ENCODE results near the gene FOXK2.

The FOXK2 gene

DNA sequence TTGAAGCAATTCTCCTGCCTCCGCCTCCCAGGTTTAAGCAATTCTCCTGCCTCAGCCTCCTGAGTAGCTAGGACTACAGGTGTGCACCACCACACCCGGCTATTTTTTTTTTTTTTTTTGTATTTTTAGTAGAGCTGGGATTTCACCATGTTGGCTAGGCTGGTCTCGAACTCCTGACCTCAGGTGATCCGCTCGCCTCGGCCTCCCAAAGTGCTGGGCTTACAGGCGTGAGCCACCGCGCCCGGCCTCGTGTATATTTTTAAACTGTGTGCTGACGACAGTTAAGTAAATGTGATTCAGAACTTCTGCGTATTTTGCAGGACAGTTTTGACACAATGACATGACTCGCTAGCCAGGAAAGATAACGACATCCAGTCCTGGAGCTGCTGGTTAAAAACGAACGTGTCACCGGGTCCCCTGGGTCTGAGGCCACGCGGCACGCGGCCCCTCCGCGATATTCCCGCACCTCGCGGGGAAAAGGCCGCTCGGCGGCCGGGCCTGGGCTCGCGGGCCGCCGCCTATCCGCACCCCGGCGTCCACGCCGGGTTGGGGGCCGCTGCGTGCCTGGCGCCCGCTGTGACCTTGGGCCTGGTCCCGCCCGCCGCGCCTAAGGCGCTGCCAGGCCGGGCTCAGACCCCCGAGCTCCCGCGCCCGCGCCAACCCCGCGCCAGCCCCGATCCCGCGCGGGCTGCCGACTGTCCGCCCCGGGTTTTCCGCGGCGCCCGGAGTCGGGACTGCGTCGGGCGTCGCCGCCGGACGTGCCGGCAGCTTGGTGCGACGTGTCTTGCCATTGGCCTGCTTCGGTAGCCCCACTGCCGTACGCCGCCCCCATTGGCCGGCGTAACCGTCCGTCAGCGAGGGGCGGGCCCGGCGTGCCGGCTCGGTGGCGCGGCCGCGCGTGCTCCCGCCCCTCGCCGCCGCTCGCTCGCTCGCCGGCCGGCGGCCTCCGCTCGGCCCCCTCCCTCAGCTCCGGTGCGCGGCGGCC lies at the start of gene FOXK2:
Gene FOXK2 (plus strand): TSS at position 907 of the 985 bp plus-strand sequence. CDS start 157 bp downstream, outside the sequence.
- peak; percentile 88 for DNase-seq

DNA sequence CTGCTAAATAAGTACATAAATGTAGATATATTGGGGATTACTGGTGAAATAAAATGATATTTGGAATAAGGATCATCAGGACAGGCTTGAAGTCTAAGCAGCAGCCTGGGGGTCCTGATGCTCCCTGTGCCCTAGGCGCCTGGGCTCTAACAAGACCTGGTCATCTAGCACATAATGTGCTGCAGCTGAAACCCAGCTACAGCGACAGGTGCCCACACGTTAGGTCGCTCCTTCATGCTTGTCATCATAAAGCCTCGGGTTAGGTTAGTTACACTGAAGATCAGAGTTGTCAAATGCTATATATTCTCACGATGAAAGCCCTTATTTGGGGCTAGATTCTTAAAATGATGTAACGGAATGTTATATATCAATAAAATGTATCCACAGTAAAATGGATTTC lies 49.5 kb upstream of the FOXK2 start:
- no peak for DNase-seq

DNA sequence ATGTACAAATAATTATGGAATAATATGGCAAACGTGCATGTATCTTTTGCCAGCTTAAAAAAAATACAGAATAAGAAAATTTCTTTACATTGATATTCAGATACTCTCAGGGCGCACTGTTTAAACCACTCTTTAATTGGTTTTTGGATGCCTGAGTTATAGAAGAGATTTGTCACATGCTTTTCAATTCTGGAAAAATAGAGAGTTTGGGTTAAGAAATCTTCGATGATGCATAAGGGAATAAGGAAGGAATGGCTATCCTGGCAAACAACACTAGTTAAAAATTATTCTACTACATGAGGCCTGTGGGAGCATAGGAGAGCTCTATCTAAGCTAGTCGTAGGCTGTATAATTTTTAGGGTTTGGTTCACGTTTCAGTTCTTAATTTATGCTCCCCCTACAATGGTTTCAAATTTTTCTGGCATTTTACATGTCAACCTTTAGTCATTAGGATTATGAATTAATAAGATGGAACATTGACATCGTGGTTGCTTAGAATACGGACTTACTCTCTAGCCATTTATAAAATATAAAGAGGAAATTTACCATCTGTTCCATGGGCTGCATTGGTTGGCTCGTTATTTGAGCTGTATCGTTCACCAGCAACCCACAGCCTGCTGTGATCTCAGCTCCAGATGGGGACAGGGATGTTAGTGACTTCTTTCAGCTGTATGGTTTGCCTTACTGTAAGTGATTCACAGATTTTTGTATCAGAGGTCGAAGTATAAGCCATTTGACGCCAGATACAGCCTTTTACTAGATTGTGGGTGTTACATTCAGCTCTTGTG lies 45.1 kb upstream of the FOXK2 start:
- DNase-seq: no peak

DNA sequence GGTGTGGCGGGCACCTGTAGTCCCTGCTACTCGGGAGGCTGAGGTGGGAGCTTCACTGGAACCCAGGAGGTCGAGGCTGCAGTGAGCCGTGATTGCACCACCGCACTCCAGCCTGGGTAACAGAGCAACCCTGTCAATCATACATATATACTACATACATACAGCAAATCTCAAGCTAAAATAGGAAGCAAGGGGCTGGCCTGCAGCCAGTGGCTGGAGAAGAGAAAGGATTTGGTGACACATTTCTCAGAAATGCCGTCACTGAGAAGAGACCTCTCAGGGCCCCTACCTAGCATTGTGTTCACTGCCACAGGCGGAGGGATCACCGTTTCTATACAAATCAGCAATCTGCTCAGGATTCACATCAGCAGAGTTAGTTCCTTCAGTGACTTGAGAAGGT lies 44.1 kb upstream of the FOXK2 start:
- no peak for DNase-seq

DNA sequence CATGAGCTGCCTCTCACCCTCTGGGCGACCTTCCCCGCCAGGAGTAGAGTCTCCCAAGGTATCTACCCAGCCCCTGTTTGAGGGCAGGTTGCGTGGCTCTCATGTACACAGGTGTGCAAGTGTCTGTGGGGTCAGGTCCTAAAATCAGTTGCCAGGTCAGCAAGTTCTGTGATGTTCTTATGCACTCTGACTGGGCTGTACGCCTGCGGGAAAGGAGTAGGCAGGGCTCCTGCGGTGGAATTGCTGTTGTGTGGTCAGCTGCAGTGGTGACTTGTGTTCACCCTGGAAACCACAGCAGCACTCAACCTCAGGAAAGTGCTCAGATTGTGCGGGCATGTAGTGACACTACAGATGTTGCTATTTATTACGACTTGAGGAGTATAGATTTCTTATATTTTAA lies 41.6 kb upstream of the FOXK2 start:
- DNase-seq: no peak

DNA sequence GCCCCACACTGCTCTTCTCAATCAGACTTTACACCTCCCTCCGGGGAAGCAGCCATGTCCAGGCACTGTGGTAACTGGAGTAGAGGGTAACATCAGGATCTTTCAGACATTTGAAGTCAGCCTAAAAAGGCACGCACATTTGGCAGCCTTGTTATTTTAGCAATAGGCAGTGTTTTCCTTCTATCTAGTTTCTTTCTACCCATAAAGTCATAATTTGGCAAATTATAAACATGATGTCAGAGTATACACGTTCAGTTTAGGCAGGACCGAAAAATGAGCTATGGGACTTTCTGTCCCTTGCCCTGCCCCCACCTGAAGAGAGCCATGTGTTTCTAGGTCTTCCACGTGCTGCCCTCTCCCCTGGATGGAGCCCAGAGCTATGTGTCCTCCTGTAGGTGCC lies 39.9 kb upstream of the FOXK2 start:
- DNase-seq: no peak

DNA sequence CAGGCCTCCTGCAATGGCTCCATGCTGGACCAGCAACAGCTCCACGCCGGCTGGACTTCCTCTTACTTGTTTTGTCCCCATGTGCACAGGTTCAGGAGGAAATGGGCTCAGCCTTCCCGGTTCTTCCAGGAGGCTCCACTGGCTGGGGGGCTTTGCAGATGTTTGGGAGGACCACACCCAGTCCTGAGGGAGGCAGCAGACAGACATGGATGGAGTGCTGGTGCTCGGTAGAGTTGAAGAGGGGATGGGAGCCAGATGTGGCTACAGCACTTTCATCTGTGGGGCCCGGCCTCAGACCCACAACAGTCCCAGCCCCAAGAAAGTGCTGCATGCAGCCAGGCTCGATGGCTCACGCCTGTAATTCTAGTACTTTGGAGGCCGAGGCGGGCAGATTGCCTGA lies 39.2 kb upstream of the FOXK2 start:
- DNase-seq: no peak

DNA sequence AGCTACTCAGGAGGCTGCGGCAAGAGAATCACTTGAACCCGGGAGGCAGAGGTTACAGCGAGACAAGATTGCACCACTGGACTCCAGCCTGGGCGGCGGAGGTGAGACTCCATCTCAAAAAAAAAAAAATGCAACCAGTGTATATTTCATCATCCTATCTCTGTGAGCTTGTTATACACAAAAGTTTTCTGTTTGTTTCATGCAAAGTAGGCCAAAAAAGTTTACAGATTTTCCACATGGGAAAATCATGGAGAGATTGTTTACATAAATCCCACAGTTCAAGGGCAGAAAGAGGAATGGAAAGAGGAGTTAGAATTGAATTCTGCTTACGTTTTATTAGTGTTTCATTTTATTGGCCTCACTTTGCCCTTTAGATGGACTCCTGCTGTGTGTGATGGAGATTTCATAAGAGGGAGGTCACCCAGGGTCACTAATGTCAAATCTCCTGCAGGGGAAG lies 36.3 kb upstream of the FOXK2 start:
- no peak for DNase-seq

DNA sequence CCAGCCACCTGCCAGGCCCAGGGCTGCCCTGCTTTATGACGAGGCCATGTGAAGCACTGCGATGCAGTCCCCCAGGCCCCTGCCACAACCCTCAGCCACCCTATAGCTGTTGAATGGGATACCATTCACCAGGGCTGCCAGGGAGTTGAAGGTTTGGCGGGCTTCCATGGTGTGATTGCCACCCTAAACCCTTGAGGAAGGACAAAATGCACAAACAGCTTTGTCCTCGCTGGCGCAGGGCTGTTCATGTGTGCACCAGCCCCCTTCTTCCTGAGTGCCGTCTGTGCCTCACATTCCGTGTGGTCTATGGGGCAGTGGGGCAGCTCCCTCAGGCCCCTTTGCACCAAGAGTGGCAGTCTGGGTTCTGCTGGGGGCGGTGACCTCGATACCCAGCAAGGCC lies 35.7 kb upstream of the FOXK2 start:
- DNase-seq: no peak

DNA sequence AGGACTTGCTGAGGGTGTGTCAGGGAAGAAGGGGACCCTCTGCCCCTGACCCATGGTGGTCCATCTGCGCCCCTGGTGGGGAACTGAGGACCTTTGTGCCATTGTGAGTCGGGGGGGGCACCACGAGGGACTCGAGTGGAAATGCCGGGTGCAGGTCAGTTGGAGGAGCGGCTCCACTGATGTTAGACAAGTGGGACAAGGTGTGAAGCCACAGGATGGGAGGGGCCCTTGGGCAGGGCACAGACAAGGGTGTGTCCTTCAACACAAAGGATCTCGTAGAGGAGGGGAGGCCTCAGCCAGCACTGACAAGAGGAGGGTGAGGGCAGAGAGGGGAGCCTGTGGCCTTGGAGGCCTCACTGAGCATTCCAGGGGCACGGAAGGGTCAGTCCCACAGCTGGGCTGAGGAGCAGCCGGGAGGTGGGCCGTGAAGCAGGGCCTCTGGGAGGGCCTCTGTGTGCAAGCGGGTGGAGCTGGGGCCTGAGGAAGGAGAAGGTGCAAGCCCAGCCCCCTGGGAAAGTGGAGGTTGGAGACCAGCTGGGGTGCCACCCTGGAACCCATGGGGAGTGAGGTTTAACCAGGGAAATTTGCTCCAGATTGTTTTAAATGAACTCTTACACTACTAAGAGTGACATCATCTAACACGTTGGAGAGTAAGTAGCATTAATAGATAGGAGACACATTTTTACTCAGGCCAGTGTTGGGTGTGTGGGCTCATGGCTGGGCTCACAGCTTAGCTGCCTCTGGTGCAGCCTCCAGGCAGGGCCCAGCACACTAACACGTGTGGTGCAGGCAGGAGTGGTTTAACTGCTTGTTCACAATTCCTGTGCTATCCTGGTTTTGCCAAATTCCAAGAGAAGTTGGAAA lies 33.1 kb upstream of the FOXK2 start:
- DNase-seq: no peak

DNA sequence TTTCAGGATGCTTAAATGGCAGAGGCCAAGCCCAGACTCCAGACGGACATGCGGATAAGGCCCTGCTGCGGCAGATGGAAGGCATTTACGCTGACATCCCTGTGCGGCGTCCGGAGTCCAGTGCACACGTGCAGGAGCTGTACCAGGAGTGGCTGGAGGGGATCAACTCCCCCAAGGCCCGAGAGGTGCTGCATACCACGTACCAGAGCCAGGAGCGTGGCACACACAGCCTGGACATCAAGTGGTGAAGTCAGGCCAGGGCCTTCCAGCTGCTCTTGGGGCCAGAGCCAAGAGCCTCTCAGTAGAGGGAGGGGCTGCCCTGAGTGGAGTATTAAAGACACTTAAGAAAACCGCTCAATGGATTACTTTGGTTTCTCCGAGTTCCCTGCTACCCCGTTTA lies 31.6 kb upstream of the FOXK2 start:
- DNase-seq: no peak

DNA sequence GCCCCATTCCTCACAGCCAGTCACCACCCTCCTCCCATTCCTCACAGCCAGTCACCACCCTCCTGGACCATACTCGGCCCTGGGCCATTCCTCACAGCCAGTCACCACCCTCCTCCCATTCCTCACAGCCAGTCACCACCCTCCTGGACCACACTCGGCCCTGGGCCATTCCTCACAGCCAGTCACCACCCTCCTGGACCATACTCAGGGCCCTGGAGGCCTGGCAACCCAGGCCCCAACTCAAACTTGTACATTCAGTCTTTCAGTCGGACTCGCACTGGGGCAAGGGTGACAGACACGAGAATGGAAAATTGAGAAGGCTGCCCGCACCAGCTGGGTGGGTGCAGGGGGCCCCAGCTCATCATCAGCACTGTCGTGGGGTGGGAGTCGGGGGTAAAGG lies 30.4 kb upstream of the FOXK2 start:
- no peak for DNase-seq

DNA sequence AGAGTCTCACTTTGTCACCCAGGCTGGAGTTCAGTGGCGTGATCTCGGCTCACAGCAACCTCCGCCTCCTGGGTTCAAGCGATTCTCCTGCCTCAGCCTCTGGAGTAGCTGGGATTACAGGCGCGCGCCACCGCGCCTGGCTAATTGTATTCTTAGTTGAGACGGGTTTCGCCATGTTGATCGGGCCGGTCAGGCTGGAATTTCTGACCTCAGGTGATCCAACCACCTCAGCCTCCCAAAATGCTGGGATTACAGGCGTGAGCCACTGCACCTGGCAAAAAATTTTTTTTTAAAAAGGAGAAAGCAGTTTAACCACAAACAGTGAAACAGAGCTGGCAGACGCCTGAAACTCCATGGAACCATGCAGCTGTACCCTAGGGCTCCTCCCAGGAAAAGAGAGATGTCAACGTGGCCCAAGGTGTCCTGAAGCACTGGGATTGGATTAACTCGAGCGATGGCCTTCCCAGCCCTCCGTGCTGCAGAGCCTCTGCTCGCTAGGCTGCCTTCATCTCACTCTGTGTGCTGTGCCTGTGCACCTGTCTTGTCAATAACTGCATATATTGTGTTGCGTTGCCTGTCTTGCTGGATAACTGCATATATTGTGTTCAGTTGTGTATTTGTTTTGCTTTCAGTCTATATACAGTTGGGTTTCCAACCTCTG lies 29.6 kb upstream of the FOXK2 start:
- peak; percentile 58 for DNase-seq

DNA sequence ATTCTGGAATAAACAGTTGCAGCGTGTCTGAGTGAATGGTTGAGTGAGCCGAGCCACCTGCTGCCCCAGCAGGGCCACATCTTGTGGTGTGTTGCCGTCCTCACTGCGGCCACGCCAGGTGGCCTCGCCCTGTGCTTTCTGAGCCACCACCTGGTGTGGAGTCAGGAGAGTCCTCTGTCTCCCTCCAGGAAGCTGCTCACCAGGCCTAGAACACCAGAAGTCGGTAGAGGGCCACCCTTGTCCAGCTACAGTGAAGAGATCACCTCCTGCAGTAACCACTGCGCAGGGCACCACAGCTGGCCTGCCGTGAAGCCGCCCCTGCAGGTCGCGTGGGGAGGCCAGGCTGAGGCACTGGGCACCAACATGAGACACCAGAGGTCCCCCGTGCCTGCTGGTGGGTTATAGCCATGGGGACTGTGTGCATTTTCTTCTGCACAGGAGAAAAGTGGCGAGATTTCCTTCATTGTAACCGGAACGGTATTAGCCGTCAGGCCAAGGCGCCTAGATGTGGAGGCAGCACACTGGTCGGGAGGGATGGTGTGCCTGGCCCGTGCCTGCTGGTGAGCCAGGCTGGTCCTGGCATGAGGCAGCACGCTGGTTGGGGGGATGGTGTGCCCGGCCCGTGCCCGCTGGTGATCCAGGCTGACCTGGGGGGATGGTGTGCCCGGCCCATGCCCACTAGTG lies 28.9 kb upstream of the FOXK2 start:
- peak; percentile 67 for DNase-seq

DNA sequence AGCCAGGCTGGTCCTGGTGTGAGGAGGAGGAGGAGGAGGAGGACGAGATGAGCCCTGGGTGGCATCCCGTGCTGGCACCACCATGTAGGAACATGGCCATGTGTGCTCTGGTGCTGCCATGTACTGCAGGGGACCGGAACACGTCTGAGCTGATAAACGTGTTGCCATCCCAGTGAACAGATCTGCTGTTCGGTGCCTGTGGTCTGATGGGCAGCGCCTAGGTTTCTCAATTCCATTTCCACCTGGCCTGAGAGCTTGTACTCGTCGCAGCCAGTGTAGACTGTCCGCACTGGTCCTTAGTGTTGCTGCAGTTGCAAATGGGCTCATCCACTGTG lies 28.4 kb upstream of the FOXK2 start:
- DNase-seq: no peak

DNA sequence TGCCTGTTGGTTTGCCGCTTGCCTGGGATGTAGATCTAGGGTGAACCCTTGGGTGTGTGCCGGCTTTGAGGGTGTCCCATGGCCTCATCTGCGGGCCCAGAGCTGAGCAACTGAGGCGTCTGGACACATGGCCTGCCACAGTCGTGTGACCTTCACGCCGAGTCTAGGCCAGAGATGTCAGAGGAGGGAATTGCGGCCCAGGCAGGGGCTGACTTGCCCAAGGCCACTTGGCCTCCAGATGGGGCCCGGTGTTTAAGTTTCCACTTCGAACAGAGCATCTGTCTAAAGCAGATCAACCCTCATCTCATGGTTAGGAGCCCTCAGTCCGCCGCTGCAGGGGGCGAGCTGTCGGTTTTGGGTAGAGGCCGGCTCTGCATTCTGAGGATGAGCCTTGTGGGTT lies 28.0 kb upstream of the FOXK2 start:
- DNase-seq: no peak

DNA sequence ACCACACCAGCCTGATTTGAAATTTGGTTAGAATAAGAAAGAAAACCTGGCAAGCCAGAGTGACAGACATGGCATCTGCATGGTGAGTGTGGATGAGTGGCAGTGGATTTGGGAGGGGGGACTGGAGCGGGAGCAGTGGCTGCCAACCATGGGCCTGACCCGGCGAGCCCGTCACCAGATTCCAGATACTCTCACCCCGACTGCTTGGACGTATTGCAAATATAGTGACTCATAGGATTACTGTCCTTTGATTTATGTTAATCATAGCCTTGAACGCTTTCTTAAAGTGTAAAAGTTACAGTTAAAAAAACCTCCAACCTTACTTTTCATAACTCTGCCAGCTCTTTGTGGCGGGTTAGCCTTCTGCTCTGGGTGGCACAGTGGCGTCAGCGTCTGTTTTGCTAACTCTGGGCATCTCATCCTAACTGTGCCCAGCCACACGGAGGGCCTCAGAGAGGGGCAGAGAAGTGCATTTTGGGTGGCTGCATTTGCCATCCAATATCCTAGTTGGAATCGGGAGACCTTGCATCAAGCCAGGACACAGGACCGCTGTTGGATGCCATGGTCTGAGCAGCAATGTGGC lies 26.8 kb upstream of the FOXK2 start:
- DNase-seq: no peak

DNA sequence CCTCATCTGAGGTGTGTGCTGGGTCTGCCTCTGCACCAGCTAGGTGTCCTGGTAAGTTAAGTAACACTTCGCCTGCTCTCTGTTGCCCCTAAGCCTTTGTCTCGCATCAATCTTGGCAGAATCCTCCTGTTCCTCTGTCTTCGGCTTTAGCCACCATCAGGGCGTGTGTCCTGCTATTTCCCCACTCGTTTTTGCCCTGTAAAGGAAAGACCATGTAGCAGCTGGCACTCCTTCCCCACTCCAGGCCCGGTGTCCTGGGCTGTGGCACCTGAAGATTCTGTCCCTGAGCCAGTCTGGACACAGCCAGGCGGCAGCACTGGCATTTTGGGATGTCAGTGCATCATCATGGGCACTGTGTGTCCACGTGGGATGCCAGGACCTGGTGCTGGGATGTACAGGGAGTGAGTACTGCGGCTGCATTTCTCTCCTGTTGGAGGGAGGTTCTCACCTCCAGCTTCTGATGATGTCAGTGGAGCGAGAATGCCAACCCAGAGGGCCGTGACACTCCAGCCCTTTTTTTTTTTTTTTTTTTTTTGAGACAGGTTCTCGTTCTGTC lies 26.2 kb upstream of the FOXK2 start:
- no peak for DNase-seq

DNA sequence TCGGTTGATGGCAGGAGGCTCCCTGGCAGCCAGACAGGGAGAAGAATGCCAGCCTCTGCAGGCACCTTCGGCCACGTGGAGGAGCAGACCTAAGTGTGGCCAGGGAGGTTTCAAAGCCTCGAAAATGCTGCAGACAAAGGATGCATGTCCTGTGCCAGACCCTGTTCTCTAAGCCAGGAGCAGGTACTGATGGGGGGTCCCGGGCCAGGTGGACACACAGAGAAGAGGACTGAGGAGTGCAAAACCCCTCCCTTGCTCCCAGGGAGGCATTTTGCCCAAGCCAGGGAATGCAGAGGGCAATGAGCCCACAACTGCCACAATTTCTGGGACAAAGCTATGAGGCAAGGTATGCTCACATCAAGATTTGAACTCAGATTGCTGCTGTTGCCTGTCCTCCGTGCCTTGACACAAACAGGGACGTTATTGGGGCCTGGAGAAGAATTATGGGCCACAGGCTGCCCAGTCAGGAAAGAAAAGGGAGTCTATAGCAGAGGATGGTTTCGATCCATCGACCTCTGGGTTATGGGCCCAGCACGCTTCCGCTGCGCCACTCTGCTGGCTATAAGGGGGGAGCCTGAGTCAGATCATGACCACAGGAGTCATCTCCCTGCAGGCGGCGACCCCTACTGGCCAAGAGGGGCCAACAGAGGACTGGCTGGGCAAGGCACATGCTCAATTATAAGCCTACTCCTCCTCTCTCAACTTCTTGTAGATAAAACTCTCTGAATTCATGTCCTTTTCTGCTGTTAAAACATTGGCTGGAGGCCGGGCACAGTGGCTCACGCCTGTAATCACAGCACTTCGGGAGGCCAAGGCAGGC lies 25.1 kb upstream of the FOXK2 start:
- DNase-seq: peak; percentile 65

DNA sequence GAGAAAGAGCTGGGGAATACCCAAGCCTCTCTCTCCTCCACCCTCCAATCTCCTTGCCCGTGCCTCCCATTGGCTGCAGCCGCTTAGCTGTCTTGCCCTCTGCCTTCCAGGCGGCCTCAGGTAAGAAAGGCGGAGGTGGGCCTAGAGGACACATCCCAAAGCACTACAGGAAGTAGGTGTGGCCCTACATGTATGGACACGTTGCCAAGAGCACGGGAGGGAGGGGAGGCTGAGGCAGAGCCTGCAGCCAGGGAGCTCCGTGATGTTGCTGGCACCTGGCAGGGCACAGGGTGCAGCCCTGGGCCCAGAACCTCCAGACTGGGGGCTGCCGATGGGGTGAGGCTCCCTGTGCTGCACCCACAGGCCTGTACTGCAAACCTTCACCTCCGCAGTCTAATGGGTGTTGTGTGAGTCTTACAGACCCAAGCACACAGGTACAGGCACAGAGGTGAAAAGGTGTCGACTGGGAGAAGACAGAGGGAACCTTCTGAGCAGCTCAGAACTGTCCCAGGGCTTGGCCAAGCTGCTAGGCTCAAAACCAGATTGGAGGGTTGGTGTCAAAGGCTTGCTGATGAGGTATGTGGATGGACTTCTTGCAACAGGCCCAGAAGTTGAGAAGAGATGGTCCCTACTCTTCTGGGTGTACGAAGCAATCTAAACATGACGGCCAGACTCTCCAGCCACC lies 23.5 kb upstream of the FOXK2 start:
- peak; percentile 96 for DNase-seq
